ENCODE results near the gene MAP3K21. TPM values are rescaled to one million over a fixed set of nuclear protein-coding genes. Genes with fewer than 3 reads are reported as not detected.
A peak's percentile ranks its signal among the peaks of the same experiment; 100 is the strongest.

The MAP3K21 gene
- total RNA-seq, 1 donor from 2014 or later: 0.79 TPM

DNA sequence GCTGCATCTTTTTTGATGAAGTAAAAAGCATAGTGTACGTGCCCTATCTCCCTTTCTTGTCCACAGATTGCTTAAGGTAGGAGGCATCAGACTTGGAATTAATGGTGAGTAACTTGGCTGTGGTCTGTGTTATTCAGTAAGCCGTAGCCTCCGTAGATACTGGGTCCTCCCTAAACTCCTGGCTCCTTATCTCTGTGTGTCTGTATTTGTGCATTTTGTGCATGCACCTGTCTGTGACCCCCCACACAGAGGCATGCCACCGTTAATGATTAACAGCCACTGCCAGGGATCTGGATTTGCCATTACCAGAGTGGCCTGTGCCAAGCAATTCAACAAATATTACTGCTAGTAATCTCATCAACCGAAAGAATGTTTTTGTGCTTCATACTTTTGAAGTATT lies 31.9 kb downstream of the MAP3K21 start:
- DNase-seq (ENCODE audit: low read depth in 2 of 2): no peak

DNA sequence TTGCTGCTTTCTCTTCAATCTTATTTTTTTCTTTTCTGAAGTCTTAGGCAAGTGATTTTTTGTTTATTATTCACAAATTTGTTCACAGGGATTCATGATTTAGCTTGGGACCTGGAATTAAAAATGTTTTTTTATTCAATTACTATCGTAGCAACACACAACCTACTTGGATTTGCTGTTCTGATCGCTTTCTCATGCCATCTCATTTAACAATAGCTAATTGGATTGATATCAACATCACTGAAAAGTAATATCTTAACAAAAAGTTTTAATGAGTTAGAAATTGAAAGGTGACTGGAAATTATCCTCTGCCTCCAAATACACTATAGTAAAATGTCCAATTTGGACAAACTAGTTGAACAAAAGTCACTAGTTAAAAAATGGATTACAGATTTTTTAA lies 32.4 kb downstream of the MAP3K21 start:
- DNase-seq (ENCODE audit: low read depth in 2 of 2): no peak

DNA sequence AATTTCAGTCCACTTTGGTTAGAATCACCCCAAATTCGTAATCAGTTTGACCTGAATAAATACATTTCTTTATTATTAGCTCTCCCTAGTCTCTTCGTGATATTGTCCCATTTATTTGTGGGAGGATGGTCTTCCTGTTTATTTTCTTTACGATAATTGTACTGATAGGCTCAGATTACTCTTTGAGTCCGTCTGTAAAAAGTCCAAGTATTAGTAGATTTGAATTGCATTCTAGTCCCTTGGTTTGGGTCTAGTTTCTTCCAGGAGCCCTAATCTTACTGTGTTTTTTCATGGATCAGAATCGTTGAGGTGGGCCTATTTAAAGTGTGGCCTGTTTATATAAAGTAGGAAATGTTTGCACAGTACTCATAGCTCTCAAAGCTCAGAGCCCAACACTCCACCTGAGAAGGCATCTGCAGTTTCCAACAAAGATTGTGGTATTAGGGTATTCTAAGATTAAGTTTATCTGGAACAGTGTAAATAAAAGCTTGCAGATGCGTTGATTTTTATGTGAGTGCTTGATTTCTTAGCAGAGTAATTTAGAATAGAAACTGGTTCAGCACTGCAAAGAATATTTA lies 33.1 kb downstream of the MAP3K21 start:
- no peak for DNase-seq (ENCODE audit: low read depth in 2 of 2)

DNA sequence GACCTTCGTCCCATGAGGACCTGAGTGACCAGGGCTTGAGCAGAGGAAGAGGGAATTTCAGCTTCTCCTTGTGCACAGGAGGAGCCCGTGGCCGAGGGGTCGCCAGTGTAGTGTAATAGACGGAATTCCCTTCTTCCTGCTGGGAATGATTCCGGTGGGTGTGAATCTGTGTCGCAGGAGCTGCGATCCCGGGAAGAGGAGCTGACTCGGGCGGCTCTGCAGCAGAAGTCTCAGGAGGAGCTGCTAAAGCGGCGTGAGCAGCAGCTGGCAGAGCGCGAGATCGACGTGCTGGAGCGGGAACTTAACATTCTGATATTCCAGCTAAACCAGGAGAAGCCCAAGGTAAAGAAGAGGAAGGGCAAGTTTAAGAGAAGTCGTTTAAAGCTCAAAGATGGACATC lies 34.4 kb downstream of the MAP3K21 start:
- peak in 1 of 2 donors; percentile 13 for DNase-seq (ENCODE audit: low read depth in 2 of 2)

DNA sequence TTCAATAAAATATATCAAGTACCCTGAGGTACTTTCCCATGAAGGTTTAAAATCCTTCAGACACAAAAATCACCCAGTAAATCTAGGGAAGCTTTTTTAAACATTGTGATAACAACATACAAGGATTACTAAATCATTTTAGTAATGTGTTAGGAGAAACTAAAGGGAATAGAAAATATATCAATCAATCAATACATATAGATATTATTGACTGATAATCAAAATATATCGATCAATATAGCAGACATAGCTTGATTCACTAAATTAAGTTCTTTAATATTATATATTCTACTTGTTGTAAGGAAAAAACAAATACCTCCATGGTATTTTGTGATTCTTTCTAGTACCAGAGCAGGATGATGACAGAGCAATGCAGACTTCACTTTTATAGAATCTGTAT lies 35.2 kb downstream of the MAP3K21 start:
- DNase-seq (ENCODE audit: low read depth in 2 of 2): no peak

DNA sequence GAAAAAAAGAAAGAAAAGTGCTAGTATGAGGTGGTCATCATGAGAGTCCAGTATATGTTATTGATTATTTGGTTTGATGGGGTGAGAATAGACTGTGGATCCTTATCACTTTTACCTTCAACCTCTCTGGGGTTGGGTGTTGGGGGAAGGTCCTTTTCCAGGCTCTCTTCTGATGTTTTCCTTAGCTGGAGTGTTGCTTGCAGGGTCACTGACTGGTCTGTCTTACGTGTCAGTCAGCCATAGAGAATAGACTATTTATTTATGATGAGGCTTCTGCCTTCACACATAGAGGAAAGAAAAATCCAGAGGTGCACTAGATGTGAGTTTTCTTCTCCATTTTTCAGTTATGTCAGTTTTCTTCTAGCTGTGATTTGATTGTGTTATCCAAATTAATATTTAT lies 36.5 kb downstream of the MAP3K21 start:
- DNase-seq (ENCODE audit: low read depth in 2 of 2): no peak

DNA sequence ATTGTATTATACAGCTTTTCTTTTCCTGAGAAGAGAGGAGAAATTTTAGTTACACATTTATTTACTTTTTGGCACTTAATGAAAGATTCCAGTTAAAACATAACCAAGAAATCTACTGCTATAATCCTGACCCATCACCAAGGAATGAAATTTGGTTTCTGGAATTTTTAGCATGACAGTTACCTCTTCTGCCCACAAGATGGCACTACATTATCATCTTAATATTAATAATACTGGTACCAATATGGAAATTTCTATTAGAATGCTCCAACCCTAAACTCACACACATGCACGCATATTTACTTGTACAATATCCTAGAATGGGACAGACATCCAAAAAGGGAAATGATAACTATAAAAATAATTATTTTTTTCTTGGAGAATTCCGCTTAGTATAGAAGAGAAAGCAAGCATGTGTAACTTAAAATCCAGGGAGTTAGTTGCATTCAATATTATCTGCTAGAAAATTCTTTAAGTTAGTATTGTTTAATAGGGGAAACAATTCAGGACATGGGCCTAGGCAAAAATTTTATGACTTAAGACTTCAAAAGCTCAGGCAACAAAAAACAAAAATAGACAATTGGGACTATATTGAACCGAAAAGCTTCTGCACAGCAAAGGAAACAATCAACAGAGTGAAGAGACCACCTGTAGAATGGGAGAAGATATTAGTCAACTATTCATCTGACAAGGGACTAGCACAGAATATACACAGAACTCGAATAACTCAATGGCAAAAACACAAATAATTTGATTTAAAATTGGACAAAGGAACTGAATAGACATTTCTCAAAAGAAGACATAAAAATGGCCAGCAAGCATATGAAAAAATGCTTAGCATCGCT lies 37.4 kb downstream of the MAP3K21 start:
- DNase-seq (ENCODE audit: low read depth in 2 of 2): peak; percentile 11 to 24

DNA sequence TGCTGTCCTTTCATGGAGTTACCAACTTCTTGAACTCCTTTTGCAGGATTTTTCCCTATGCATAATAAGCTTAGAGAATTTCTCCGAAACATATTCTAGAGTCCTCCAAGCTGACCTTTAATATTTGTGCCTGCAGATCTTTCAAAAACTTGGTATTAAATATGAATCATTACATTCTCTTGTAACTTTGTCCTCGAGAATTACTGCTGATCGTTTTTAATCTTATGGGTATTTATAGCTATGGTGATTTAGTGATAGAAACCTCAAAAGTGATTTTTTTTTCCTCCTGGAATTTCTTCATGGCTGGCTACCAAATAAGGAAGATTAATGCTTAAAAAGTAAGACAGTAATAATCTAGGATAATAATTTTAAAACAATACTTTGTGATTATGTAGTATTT lies 39.1 kb downstream of the MAP3K21 start:
- no peak for DNase-seq (ENCODE audit: low read depth in 2 of 2)

DNA sequence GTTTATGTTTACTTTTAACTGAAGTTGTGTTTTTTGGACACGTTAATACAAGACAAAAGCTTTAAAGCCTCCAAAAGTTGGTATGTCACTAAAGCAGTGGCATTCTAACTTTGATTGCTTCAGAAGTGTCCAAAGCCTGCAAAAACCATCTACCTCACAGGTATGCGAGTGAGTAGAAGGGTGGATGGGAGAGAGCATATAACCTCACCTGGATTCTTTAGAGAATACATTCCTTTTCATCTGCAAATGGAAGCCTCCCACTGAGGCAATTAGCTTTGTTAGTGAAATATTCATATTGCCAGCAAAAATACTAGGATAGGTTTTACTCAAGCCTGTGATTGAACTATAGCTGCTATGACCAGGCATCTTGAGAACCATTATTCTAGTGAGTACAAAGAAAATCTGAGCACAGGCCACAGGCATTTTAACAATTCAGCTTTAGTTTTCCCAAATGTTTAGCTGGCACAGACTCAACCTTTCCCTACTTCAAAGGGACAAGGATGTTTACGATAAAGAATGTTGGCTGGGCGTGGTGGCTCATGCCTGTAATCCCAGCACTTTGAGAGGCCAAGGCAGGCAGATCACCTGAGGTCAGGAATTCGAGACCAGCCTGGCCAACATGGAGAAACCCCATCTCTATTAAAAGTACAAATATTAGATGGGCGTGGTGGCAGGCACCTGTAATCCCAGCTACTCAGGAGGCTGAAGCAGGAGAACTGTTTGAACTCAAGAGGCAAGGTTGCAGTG lies 39.7 kb downstream of the MAP3K21 start:
- DNase-seq (ENCODE audit: low read depth in 2 of 2): no peak

DNA sequence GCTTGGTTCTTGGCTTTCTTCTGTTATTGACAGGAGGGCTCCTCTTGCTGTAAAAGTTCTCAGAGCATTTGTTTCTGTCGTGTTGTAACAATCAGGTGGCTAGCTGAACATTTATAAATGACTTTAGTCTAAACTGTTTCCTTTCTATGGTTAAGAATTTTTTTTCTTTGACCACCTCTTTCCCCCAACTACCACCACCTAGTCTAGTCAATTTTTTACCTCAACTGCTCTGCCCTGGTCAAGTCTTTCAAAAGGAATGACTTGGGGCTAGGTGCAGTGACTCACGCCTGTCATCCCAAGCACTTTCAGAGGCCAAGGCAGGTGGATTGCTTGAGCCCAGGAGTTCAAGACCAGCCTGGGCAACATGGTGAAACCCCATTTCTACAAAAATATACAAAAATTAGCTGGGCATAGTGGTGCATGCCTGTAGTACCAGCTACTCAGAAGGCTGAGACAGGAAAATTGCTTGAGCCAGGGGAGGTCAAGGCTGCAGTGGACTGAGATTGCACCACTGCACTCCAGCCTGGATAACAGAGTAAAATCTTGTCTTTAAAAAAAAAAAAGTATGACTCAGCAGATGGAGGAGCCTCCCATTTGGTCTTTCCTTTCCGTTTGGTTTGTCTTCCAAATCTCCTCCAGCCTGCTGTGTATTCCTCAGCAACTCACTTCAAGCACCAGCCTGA lies 40.7 kb downstream of the MAP3K21 start:
- no peak for DNase-seq (ENCODE audit: low read depth in 2 of 2)

DNA sequence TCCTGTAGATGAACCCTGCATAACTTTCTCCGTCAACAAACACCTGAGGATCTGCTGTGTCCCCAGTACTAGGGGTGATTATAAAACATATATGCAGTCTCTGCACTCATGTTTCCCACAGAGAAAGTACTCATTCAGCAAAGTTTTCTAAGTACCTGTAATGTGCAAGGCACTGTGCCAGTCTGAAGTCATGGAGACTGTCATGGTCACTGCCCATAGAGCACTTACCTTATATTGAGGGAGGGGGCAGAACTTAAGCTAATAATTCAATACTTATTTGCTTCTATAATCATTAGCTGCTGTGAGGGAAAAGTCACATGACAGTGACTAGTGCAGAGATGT lies 41.2 kb downstream of the MAP3K21 start:
- no peak for DNase-seq (ENCODE audit: low read depth in 2 of 2)

DNA sequence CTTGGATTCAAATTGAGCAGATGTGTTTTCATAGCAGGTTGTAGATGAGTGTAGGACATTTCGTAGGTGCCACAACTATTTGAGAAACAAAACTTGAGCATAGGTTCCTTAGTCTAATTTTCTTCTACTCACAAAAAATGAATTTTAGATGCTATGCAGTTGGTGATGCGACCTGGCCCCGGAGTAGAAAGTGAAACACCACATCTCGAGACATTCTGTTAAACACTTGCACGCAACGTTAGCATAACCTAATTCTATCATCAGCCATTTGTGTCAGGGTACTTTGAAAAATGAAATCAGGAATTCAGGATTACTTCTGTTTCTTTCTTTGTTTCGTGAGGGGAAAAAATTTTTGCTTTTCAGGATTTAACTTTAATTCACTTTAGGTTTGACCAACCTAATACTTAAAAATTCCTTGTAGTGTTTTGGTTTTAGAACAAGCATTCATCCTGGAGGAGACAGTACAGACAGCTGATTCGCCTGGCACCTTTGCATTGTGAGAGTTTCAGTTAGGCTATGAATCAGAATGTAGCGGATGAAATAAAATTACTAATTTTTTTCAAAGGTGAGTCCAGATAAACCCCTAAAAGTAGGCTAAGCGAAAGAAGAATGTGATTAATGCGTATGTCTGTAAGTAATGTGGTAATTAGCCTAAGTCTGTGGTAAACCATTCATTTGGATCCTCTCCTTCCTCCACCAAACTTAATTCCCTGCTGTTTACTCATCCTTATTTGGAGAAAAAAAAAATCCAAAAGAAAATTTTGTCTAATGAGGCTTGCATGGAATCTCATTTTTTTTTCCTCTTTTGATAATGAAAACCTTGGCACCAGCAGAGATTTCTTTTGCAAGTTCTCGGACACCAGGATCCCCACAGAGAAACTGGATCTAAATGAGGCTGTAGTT lies 44.9 kb downstream of the MAP3K21 start:
- DNase-seq (ENCODE audit: low read depth in 2 of 2): no peak

DNA sequence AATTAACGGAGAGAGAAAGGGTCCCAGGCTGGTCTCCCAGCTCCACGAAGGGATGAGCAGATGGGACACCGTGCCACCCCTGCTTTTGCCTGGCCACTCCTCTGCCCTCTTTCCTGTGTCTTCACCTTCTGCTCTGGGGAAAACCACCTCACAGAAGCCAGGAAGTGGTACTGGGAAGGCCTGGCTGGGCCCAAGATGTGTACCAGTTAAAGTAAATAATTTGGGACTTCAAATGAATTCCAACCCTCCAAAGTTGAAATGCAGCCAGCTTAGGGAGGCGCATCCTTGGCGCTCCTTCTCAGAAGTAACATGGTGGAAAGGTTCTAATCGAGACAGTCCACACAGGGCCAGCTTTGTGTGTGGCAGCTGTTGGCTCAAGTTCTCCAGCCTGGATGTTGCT lies 45.7 kb downstream of the MAP3K21 start:
- DNase-seq (ENCODE audit: low read depth in 2 of 2): no peak

DNA sequence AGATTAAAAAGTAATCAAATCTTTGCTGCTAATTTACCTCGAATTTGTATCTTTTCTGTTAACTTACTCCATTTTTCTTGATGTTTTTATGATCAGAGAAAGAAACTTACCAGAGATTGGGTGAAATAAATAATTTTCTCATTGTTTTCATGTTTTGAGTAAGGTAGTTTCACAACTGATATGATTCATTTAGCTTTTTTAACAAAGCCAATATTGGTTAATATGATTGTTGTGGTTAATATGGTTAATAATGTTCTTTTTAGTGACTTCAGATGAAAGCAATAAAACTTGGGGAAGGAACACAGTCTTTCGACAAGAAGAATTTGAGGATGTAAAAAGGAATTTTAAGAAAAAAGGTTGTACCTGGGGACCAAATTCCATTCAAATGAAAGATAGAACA lies 48.1 kb downstream of the MAP3K21 start:
- DNase-seq (ENCODE audit: low read depth in 2 of 2): no peak

DNA sequence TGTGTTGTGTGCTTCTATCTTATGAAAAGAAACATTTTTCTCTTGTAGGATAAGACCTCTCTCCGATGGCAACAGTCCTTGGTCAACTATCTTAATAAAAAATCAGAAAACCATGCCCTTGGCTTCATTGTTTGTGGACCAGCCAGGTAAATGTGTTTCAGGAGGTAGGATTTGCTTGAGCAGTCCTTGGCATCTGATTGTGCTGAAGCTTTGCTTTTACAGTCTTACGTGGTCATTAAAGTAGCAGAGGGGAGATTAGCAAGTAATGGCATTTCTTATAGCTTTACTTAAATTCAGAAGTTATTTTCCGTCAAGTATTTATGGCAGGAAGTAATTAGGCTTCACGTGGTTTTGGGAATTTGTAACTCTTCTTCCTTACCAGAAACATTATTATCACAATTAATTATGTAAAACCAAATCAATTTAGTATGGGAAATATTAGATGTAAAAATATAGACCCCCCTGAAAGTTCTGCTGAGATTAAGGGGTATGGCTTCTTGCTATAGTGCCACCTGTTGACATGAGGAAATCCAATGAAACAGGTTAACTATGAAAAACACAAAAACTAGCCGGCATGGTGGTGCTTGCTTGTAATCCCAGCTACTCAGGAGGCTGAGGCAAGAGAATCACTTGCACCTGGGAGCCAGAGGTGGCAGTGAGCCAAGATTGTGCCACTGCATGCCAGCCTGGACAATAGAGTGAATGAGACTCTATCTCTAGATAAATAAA lies 49.0 kb downstream of the MAP3K21 start:
- DNase-seq (ENCODE audit: low read depth in 2 of 2): no peak

DNA sequence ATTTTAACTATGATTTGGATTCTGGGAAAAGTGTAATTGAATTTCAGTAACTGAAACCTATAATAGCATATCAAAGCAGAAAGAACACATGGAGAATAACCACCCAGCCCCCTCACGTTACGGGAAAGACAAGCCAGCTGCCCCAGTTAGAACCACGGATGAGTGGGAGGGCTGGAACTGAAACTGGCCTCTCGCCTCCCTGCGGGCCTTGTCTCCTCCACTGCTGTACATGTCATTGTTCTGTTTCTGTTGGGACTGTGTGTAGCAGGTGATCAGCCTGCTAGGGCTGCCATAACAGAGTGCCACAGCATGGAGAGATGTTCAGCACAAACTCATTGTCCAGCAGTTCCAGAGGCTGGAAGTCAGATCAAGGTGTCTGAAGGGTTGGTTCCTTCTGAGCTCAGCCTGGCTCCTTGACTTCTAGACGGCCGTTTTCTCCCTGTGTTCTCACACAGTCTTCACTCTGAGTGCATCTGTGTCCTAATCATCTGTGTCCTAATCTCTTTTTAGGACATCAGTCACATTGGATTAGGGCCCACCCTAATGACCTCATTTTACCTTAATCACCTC lies 52.4 kb downstream of the MAP3K21 start:
- no peak for DNase-seq (ENCODE audit: low read depth in 2 of 2)

DNA sequence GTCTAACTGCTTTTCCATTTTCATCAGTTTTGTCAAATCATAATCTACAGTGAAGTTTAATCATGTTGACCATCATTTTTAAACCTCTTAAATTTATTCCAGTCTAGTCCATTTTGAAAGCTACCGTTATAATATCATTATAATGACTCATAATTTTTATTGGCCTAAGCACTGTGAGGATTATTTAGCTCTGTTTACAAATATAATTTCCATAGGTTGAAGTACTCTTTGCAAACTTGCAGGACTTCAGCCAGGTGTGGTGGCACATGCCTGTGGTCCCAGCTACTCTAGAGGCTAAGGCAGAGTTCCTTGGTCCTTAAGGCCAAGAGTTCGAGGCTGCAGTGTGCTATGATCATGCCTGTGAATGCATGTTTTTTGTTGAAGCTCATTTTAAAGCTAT lies 54.3 kb downstream of the MAP3K21 start:
- no peak for DNase-seq (ENCODE audit: low read depth in 2 of 2)

DNA sequence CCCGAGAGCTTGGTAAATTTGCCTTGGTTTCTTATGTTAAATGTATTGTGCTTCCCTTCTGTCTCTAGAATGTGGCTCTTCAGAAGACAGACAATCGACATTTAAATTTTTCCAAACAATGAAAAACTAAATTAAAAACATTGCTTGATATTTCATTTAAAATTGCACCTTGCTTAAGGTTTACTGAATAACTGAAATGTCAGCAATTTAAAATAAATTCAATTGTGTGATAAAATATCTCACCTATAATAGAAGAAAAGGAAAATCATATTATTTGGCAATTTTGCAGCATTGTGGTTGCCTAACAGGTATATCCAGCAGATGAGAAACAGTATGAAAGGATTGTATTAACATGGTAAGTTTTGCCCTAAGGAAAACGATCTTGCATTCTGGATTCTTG lies 56.5 kb downstream of the MAP3K21 start:
- DNase-seq (ENCODE audit: low read depth in 2 of 2): no peak

DNA sequence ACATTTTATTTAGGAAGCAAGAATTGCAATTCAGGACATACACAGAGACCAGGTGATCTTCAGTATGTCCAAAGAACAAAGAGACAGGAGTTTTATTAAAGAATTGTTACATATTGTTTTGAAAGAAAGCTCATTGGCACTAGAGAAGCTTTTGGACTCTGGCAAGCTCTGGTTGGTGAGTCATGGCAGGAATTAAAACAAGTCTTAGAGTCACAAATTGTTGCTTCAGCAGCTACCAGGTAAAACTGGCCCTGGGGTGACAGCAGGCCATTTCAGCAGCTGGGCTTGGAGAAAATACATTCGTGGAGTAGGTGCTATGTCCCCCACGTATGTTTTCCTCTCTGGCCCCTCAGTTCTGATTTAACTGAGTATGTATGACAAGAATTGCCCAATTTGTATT lies 58.8 kb downstream of the MAP3K21 start:
- no peak for DNase-seq (ENCODE audit: low read depth in 2 of 2)

DNA sequence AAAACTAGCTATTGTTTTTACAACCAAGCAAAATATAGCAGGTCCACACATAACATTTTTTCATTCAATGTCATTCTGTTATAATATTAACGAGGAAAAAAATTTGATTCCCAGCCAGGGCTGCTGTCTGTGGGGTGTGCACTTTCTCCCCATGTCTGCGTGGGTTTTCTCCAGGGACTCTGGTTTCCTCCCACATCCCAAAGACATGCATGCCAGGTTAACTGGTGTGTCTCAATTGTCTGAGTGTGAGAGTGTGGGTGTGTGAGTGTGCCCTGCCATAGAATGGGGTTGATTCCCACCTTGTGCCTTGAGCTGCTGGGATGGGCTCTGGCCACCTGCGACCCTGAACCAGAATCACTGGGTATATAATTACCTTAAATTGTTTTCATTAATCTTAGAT lies 60.1 kb downstream of the MAP3K21 start:
- no peak for DNase-seq (ENCODE audit: low read depth in 2 of 2)
